Endodermal cell (in vitro differentiated cells): ENCODE data around the gene CEP128. TPM values are rescaled to one million over a fixed set of nuclear protein-coding genes. Genes with fewer than 3 reads are reported as not detected.

Experiments
- DNase-seq: peaks from one replicate; pipeline ENCODE4 v3.0.0-alpha.2; 2017
- H3K27ac ChIP-seq: 2 replicates; pipeline ENCODE4 v1.5.1; 2013; ENCODE audit warnings: mild to moderate bottlenecking, low read depth, low read length, moderate library complexity
- H3K27me3 ChIP-seq: 2 replicates; pipeline ENCODE4 v1.6.1; 2013; ENCODE audit warnings: mild to moderate bottlenecking, low read length, moderate library complexity; ENCODE audit not compliant: insufficient read depth, control insufficient read depth, poor library complexity, severe bottlenecking
- H3K36me3 ChIP-seq: 2 replicates; pipeline ENCODE4 v1.7.0; 2013; ENCODE audit warnings: mild to moderate bottlenecking, low read length, moderate library complexity; ENCODE audit not compliant: control insufficient read depth, insufficient read depth
- H3K4me1 ChIP-seq: one replicate; pipeline ENCODE4 v1.7.0; 2013; ENCODE audit warnings: low read length; ENCODE audit not compliant: control insufficient read depth, insufficient read depth
- H3K4me3 ChIP-seq: 2 replicates; pipeline ENCODE4 v1.5.1; 2013; ENCODE audit warnings: mild to moderate bottlenecking, low read length, moderate library complexity
- H3K9ac ChIP-seq: 2 replicates; pipeline ENCODE4 v1.6.1; 2013; ENCODE audit warnings: mild to moderate bottlenecking, low read length, moderate library complexity; ENCODE audit not compliant: poor library complexity, severe bottlenecking; ENCODE audit errors: extremely low read depth
- H3K9me3 ChIP-seq: 2 replicates; pipeline ENCODE4 v1.6.1; 2013; ENCODE audit warnings: mild to moderate bottlenecking, low read length, moderate library complexity; ENCODE audit not compliant: control insufficient read depth
- H3K27ac Mint-ChIP-seq: 2 replicates; pipeline ENCODE4 v1.8.0; 2020; ENCODE audit warnings: mixed read lengths
- H3K27me3 Mint-ChIP-seq: 2 replicates; pipeline ENCODE4 v1.8.0; 2021; ENCODE audit warnings: mild to moderate bottlenecking, mixed read lengths; ENCODE audit not compliant: insufficient read depth
- H3K36me3 Mint-ChIP-seq: 2 replicates; pipeline ENCODE4 v1.8.0; 2020; ENCODE audit warnings: low read depth, mixed read lengths
- H3K4me1 Mint-ChIP-seq: 2 replicates; pipeline ENCODE4 v1.8.0; 2020; ENCODE audit warnings: mixed read lengths
- H3K4me3 Mint-ChIP-seq: 2 replicates; pipeline ENCODE4 v1.8.0; 2020; ENCODE audit warnings: mild to moderate bottlenecking, moderate library complexity, mixed read lengths
- H3K9me3 Mint-ChIP-seq: 2 replicates; pipeline ENCODE4 v1.8.0; 2020; ENCODE audit warnings: mild to moderate bottlenecking, mixed read lengths
- CTCF ChIP-seq: fragments of 200-600 bp; sonication (generic); conservative IDR thresholded peaks from 2 replicates; pipeline ENCODE4 v1.5.0; 2021; ENCODE audit warnings: antibody characterized with exemption, mild to moderate bottlenecking
- WGBS, 2 experiments: methylation state at CpG; one replicate each; pipeline versions ENCODE4 v1.1.5 to v1.1.7; 2013; ENCODE audit warnings: missing lambda C conversion rate in 2 of 2, mixed read lengths in 1 of 2; ENCODE audit not compliant: insufficient coverage in 1 of 2, insufficient read length in 1 of 2; 5-methylcytosine and 5-hydroxymethylcytosine counted together
- total RNA-seq, 2 donors: library from RNA; stranded (reverse); fragmentation: NEBNext Ultra II Directional in 1 of 2; extraction: Animal tissue kit (Norgen Biotek cat#: 25700) in 1 of 2; gene quantifications; 2 replicates in 1 of 2; 3 replicates in 1 of 2; pipeline ENCODE4 v1.2.1, GENCODE V29; 2021

Gene CEP128
- total RNA-seq, 2 donors from 2014 or later: 21.6 to 29.0 TPM

DNA sequence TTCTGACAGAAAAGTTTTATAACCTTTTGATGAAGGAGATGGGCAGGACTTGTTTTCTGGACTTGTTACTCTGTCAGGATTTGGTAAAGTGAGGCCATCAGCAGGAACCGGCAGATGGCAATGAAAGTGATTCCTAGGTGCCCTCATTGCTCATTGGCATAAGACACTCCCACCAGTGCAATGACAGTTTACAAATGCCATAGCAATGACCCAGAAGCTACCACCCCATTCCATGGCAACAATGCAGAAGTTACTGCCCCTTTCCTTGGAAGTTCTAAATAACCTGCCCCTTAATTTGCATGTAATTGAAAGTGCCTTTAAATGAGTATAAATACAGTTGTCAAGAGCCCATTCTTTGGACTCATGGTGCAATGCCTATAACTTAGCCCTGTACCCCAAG lies 222.6 kb downstream of the CEP128 start:
- no peak for DNase-seq
- H3K27me3 Mint-ChIP-seq: no peaks in the 10 kb centered on the region
- no peaks in the 10 kb centered on the region for H3K36me3 ChIP-seq
- no peaks in the 10 kb centered on the region for H3K4me1 ChIP-seq
- H3K27ac Mint-ChIP-seq: no peak overlapping the region
- H3K27ac ChIP-seq: no peak overlapping the region
- no peaks in the 10 kb centered on the region for H3K9me3 Mint-ChIP-seq
- H3K9ac ChIP-seq: no peak overlapping the region
- no peaks in the 10 kb centered on the region for H3K9me3 ChIP-seq
- no peak overlapping the region for H3K4me3 ChIP-seq
- 93% methylated on average over 1 of the region's 1 CpG; no CpG with 5 or more reads in 1 of the 2 experiments for WGBS, 2 experiments
- H3K36me3 Mint-ChIP-seq: no peaks in the 10 kb centered on the region
- no peak for TF ChIP-seq CTCF
- H3K4me3 Mint-ChIP-seq: no peak overlapping the region
- no peaks in the 10 kb centered on the region for H3K27me3 ChIP-seq
- H3K4me1 Mint-ChIP-seq: no peaks in the 10 kb centered on the region

DNA sequence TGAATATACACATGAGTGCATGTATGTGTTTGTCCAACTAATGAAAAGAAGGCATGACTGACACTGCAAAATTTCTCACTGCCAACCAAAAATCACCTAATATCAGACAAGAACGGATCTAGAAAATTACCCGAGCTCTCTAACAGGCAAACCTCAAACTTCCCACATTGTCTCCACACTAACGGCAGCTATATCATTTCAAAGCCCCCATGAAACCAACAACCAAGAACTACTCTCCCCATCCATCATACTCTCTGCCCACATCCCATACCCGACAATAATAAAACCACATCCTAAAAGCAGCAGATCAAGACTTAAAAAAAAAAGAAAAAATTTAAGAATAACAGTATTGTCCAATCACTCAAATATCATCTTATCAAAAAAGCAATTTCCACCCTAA lies 227.1 kb downstream of the CEP128 start:
- Mint-ChIP-seq H3K27me3 (no peaks in the 10 kb centered on the region), H3K4me3 (no peak overlapping the region), H3K9me3 (no peaks in the 10 kb centered on the region), H3K4me1 (no peaks in the 10 kb centered on the region), H3K36me3 (no peaks in the 10 kb centered on the region), H3K27ac (no peak overlapping the region)
- WGBS, 2 experiments: 92% methylated on average over 4 of the region's 4 CpGs; no CpG with 5 or more reads in 1 of the 2 experiments
- no peak overlapping the region for H3K27ac ChIP-seq
- no peaks in the 10 kb centered on the region for H3K9me3 ChIP-seq
- no peak overlapping the region for H3K9ac ChIP-seq
- no peak for DNase-seq
- TF ChIP-seq CTCF: no peak
- no peak overlapping the region for H3K4me3 ChIP-seq
- H3K4me1 ChIP-seq: no peaks in the 10 kb centered on the region
- no peaks in the 10 kb centered on the region for H3K36me3 ChIP-seq
- no peaks in the 10 kb centered on the region for H3K27me3 ChIP-seq

DNA sequence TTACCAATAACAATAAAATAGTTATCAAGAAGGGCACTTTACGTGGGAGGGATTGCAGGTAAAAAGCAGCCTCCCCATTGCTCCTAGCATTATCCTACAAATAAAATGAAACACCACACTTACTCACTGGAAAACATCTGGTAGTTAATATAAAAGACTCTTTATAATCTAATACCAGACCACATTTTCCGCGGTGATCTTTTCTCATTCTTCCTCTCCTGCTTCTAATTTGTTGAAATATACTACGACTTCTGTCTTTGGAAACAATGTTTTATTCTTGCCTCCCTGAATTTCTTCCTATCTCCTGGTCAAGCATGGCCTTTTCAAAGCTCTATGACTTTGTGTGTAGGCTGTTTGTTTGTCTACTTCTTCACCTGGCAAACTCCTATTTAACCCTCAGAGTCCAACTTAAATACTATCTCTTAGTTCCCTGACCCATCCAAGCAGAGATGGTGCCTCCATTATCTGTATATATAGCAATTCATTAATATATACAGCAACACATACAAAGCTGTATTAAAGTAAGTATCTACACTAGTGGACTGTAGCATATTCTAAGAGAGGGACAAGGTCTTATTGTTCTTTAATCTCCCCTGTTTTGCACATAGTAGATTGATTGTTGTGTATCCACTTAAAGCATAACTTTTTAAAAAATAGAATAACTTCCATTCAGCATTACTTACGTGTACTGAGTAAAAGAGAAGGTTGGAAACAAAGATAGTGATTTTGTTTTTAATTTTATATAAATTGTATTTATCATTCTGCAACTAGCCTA lies 228.3 kb downstream of the CEP128 start:
- Histone ChIP-seq H3K27me3 (no peaks in the 10 kb centered on the region), H3K4me1 (no peaks in the 10 kb centered on the region), H3K36me3 (no peaks in the 10 kb centered on the region), H3K4me3 (no peak overlapping the region), H3K9me3 (no peaks in the 10 kb centered on the region), H3K9ac (no peak overlapping the region), H3K27ac (no peak overlapping the region)
- Mint-ChIP-seq H3K4me1 (no peaks in the 10 kb centered on the region), H3K9me3 (no peaks in the 10 kb centered on the region), H3K36me3 (no peaks in the 10 kb centered on the region), H3K4me3 (no peak overlapping the region), H3K27me3 (no peaks in the 10 kb centered on the region), H3K27ac (no peak overlapping the region)
- DNase-seq: no peak
- 90 to 96% methylated on average over 2 to 4 of the region's 5 CpGs for WGBS, 2 experiments
- no peak for TF ChIP-seq CTCF
